Smooth muscle cell of the brain vasculature (primary cell): ENCODE results near the gene PARS2.

Experiments
- DNase-seq: peaks from one replicate; pipeline ENCODE4 v3.0.0-alpha.2; 2012; ENCODE audit warnings: low read depth, low spot score

Gene PARS2

GRCh38 chr1:54736685-54737084, 27.6 kb downstream of the PARS2 start:
- no peak for DNase-seq

- no peak for DNase-seq
Observed at GRCh38 chr1:54728027-54728426, 36.3 kb downstream of the PARS2 start.

- DNase-seq, result no peak
Observed at GRCh38 chr1:54724771-54725170, 39.6 kb downstream of the PARS2 start.

GRCh38 chr1:54723985-54724384, 40.3 kb downstream of the PARS2 start:
- no peak for DNase-seq

GRCh38 chr1:54721719-54722118, 42.6 kb downstream of the PARS2 start:
- no peak for DNase-seq

GRCh38 chr1:54716299-54717047, 47.9 kb downstream of the PARS2 start:
- DNase-seq, result no peak

- DNase-seq, result peak; percentile 59
Observed at GRCh38 chr1:54715493-54716298, 48.6 kb downstream of the PARS2 start, which contains the start of gene TTC4. TSS of gene TTC4 (plus strand) at chr1:54715861. CDS start at chr1:54715909, 48 bp downstream.

- DNase-seq, result no peak
Observed at GRCh38 chr1:54714881-54715492, 49.3 kb downstream of the PARS2 start.

GRCh38 chr1:54711536-54711935, 52.8 kb downstream of the PARS2 start:
- no peak for DNase-seq

- no peak for DNase-seq
Observed at GRCh38 chr1:54710841-54711240, 53.5 kb downstream of the PARS2 start.

GRCh38 chr1:54710434-54710833, 53.9 kb downstream of the PARS2 start:
- DNase-seq, result no peak

- DNase-seq, result no peak
Observed at GRCh38 chr1:54709547-54710292, 54.6 kb downstream of the PARS2 start.

- no peak for DNase-seq
Observed at GRCh38 chr1:54708385-54708784, 55.9 kb downstream of the PARS2 start.
